ENCODE data around the gene CMC4.

The CMC4 gene

DNA sequence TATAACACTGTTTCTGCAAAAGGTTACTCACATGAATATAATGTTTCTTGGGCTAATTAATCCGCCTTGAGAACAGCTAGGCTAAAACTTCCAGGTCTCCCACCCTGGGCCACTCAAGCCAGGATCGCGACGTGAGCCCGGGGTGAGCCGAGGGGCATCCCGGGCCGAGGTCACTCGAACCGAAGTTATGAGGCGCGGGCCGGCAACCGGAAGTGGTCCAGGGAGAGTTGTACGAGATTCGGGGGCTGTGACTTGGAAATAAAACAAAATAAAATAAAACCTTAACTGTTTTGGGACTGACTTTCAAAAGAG is 317 bp downstream of the CMC4 start:
- Histone ChIP-seq H3K4me3 (ENCODE audit: low read depth in 1 of 2, low read length in 1 of 2) (peak overlapping the region; percentile 65 to 70), H3K36me3 (peaks cover under 1% of the 10 kb centered on the region), H3K4me1 (ENCODE audit: control insufficient read depth in 1 of 2, insufficient read depth in 1 of 2, low read depth in 1 of 2, low read length in 1 of 2) (peaks cover 18 to 23% of the 10 kb centered on the region in 2 experiments), H3K9me3 (no peaks in the 10 kb centered on the region), H3K27me3 (no peaks in the 10 kb centered on the region), H3K27ac (peak overlapping the region; percentile 93)
- TF ChIP-seq, protein P1, sequence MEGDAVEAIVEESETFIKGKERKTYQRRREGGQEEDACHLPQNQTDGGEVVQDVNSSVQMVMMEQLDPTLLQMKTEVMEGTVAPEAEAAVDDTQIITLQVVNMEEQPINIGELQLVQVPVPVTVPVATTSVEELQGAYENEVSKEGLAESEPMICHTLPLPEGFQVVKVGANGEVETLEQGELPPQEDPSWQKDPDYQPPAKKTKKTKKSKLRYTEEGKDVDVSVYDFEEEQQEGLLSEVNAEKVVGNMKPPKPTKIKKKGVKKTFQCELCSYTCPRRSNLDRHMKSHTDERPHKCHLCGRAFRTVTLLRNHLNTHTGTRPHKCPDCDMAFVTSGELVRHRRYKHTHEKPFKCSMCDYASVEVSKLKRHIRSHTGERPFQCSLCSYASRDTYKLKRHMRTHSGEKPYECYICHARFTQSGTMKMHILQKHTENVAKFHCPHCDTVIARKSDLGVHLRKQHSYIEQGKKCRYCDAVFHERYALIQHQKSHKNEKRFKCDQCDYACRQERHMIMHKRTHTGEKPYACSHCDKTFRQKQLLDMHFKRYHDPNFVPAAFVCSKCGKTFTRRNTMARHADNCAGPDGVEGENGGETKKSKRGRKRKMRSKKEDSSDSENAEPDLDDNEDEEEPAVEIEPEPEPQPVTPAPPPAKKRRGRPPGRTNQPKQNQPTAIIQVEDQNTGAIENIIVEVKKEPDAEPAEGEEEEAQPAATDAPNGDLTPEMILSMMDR (IDR thresholded peaks at IDR 0.05), result no peak

DNA sequence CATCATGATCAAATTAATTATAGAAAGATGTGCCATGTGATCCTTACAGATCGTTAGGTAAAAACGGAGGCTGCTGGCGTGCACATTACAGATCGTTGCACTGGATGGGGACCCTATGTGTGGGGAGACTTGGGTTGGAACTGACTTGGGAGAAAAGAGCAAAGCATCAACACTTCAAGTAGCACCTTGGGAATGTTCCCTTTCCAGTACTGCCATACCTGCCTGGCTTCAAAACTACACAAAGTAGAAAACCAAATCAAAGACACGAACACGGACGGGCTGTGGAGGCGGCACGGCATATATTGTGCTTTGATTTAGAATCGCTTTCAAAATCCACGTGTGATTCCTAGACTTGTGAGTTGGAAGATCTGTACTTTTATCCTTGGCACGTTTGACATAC is 898 bp downstream of the CMC4 start:
- no peaks in the 10 kb centered on the region for H3K9me3 ChIP-seq
- H3K27me3 ChIP-seq, result no peaks in the 10 kb centered on the region
- TF ChIP-seq, protein P1 (IDR thresholded peaks at IDR 0.05), result no peak
- H3K4me3 ChIP-seq (ENCODE audit: low read depth in 1 of 2, low read length in 1 of 2), result peak overlapping the region; percentile 65 to 70
- peaks cover 18 to 23% of the 10 kb centered on the region in 2 experiments for H3K4me1 ChIP-seq (ENCODE audit: control insufficient read depth in 1 of 2, insufficient read depth in 1 of 2, low read depth in 1 of 2, low read length in 1 of 2)
- no peaks in the 10 kb centered on the region for H3K36me3 ChIP-seq
- no peak overlapping the region for H3K27ac ChIP-seq

DNA sequence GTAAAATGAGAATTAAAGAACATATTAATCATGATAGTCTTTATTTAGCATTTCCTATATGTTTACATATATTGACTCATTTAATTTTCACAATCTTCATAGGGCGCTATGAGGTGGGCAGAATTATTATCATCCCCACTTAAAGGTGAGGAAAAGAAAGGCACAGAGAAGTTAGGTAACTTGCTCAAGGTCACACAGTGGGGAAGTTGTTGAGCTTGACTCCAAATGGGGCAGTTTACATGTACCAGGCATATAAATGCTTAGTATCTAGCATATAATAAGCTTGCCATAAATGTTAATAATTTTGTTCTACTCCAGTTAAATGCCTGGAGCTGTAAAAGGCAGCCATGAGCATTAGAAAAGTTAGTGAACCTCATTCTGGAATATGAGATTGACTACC is 1.5 kb downstream of the CMC4 start:
- TF ChIP-seq, protein P1 (IDR thresholded peaks at IDR 0.05), result no peak
- no peak overlapping the region for H3K27ac ChIP-seq
- no peaks in the 10 kb centered on the region for H3K9me3 ChIP-seq
- H3K27me3 ChIP-seq, result no peaks in the 10 kb centered on the region
- H3K4me1 ChIP-seq (ENCODE audit: control insufficient read depth in 1 of 2, insufficient read depth in 1 of 2, low read depth in 1 of 2, low read length in 1 of 2), result peaks cover 18 to 23% of the 10 kb centered on the region in 2 experiments
- H3K4me3 ChIP-seq (ENCODE audit: low read depth in 1 of 2, low read length in 1 of 2), result no peak overlapping the region
- H3K36me3 ChIP-seq, result no peaks in the 10 kb centered on the region

DNA sequence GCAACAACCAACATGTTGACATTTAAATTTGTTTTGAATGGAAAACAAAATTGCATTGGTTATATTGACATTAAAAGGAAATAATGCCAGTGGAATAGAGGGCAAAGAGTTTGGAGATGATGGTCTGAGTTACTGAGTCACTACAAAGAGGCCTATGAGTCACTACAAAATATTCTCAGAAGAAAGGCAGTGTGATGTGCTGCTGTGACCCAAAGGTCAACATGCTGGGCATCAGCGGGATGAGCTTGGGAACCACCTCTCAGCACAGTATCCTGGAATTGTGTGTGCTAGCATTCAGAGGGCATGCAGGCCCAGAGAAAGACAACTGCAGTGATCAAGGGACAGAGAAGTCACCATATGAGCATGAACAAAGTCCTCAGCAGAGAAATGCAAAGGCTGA is 2.8 kb downstream of the CMC4 start:
- Histone ChIP-seq H3K9me3 (no peaks in the 10 kb centered on the region), H3K4me3 (ENCODE audit: low read depth in 1 of 2, low read length in 1 of 2) (no peak overlapping the region), H3K36me3 (no peaks in the 10 kb centered on the region), H3K27me3 (no peaks in the 10 kb centered on the region), H3K4me1 (ENCODE audit: control insufficient read depth in 1 of 2, insufficient read depth in 1 of 2, low read depth in 1 of 2, low read length in 1 of 2) (peaks cover 18 to 23% of the 10 kb centered on the region in 2 experiments), H3K27ac (no peak overlapping the region)
- TF ChIP-seq, protein P1 (IDR thresholded peaks at IDR 0.05), result no peak

DNA sequence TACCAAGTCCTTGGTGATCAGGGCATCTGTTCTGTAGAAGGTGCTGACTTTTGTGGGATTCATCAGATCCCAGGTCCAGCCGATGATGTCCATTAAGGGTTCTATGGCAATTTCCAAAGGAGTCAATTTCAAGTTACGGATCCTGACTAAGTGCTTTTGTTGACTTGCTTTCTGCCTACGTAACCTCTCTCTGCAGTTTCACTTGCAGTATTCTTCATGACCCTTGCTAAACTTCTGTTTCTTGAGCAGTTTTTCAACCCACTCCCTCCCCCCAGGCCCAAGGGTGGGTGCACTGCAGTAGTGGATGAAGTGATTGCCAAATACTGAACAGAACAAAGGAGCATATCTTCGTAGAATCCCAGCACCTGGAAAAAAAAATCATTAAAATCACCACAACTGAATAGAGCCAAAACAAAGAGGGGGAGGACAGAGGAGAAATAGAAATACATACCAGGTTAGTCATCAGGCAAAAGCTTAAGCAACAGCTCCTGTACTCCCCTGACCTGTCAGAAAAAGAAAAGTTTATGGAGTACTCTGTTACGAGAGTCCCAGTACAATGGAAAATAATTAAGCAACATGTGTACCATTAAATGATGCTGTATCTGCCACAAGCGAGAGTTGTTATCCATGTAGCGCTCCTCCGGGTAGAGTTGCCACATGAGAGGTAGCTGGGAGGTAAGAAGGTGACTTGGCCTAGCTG is 5.8 kb downstream of the CMC4 start:
- peaks cover 4 to 5% of the 10 kb centered on the region in 2 experiments for H3K4me1 ChIP-seq (ENCODE audit: control insufficient read depth in 1 of 2, insufficient read depth in 1 of 2, low read depth in 1 of 2, low read length in 1 of 2)
- TF ChIP-seq, protein P1 (IDR thresholded peaks at IDR 0.05), result no peak
- no peaks in the 10 kb centered on the region for H3K36me3 ChIP-seq
- H3K27me3 ChIP-seq, result no peaks in the 10 kb centered on the region
- no peaks in the 10 kb centered on the region for H3K9me3 ChIP-seq
- no peak overlapping the region for H3K4me3 ChIP-seq (ENCODE audit: low read depth in 1 of 2, low read length in 1 of 2)
- H3K27ac ChIP-seq, result no peak overlapping the region

Data from neutrophil (primary cell).